HL-60 (cell line): ENCODE results near the gene ABHD4.

Source experiments
- DNase-seq, 2 experiments: peaks; one replicate each; pipeline ENCODE4 v3.0.0-alpha.2; 2010 to 2020; ENCODE audit warnings: low read depth in 1 of 2, low spot score in 1 of 2
- H3K27ac ChIP-seq: fragments of 250-450 bp; sonication (Bioruptor Pico); replicated peaks from 2 replicates; pipeline ENCODE4 v1.5.1; 2020; ENCODE audit warnings: mild to moderate bottlenecking, moderate library complexity
- H3K27me3 ChIP-seq: fragments of 250-450 bp; sonication (Bioruptor Pico); 2 replicates; pipeline ENCODE4 v1.5.1; 2021; ENCODE audit warnings: mild to moderate bottlenecking, moderate library complexity; ENCODE audit not compliant: insufficient read depth, poor library complexity, severe bottlenecking
- H3K4me3 ChIP-seq: replicated peaks from 2 replicates; pipeline ENCODE4 v1.5.1; 2011; ENCODE audit warnings: mild to moderate bottlenecking, control low read depth, low read length; ENCODE audit not compliant: insufficient read depth
- GABPA ChIP-seq: IDR thresholded peaks from 2 replicates; pipeline ENCODE4 v1.6.1; 2012; ENCODE audit warnings: low read depth
- POLR2AphosphoS5 ChIP-seq: IDR thresholded peaks from 2 replicates; pipeline ENCODE4 v1.6.1; 2012; ENCODE audit warnings: low read depth
- SPI1 ChIP-seq: IDR thresholded peaks from 2 replicates; pipeline ENCODE4 v1.6.1; 2012; ENCODE audit warnings: low read depth, mild to moderate bottlenecking, borderline replicate concordance
- TF ChIP-seq, protein P1 (sequence below): IDR thresholded peaks from 2 replicates; pipeline ENCODE4 v1.6.1; 2012; ENCODE audit warnings: low read depth; ENCODE audit not compliant: insufficient replicate concordance
- TF ChIP-seq, protein P2 (sequence below): IDR thresholded peaks from one replicate; pipeline ENCODE4 v1.5.1; 2011; ENCODE audit warnings: low read length, control low read depth, inconsistent platforms; ENCODE audit not compliant: insufficient read depth

The ABHD4 gene

DNA sequence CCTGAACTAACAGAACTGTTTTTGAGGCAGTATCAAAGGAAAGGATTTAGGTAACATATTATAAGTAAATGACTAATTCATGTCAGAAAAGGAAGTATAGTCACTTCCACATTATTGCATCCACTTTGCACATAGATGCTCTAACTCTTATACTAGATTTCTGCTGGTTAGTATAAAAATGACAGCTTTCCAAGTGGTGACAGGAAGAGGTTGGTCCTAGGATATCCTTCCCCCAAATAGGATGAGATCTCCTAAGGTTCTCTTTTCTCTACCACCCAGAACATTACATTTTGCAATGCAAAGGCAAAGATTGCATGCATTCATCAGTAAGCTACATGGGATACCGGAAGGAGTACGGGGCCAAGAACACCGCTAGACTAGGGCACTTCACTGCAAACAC, 24.3 kb upstream of the ABHD4 start:
- no peak overlapping the region for H3K27ac ChIP-seq
- DNase-seq, result no peak
- no peak overlapping the region for H3K4me3 ChIP-seq
- H3K27me3 ChIP-seq, result no peaks in the 10 kb centered on the region
- TF ChIP-seq SPI1 (no peak), GABPA (no peak), POLR2AphosphoS5 (no peak)
- TF ChIP-seq, protein P1, sequence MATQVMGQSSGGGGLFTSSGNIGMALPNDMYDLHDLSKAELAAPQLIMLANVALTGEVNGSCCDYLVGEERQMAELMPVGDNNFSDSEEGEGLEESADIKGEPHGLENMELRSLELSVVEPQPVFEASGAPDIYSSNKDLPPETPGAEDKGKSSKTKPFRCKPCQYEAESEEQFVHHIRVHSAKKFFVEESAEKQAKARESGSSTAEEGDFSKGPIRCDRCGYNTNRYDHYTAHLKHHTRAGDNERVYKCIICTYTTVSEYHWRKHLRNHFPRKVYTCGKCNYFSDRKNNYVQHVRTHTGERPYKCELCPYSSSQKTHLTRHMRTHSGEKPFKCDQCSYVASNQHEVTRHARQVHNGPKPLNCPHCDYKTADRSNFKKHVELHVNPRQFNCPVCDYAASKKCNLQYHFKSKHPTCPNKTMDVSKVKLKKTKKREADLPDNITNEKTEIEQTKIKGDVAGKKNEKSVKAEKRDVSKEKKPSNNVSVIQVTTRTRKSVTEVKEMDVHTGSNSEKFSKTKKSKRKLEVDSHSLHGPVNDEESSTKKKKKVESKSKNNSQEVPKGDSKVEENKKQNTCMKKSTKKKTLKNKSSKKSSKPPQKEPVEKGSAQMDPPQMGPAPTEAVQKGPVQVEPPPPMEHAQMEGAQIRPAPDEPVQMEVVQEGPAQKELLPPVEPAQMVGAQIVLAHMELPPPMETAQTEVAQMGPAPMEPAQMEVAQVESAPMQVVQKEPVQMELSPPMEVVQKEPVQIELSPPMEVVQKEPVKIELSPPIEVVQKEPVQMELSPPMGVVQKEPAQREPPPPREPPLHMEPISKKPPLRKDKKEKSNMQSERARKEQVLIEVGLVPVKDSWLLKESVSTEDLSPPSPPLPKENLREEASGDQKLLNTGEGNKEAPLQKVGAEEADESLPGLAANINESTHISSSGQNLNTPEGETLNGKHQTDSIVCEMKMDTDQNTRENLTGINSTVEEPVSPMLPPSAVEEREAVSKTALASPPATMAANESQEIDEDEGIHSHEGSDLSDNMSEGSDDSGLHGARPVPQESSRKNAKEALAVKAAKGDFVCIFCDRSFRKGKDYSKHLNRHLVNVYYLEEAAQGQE, result no peak
- TF ChIP-seq, protein P2, sequence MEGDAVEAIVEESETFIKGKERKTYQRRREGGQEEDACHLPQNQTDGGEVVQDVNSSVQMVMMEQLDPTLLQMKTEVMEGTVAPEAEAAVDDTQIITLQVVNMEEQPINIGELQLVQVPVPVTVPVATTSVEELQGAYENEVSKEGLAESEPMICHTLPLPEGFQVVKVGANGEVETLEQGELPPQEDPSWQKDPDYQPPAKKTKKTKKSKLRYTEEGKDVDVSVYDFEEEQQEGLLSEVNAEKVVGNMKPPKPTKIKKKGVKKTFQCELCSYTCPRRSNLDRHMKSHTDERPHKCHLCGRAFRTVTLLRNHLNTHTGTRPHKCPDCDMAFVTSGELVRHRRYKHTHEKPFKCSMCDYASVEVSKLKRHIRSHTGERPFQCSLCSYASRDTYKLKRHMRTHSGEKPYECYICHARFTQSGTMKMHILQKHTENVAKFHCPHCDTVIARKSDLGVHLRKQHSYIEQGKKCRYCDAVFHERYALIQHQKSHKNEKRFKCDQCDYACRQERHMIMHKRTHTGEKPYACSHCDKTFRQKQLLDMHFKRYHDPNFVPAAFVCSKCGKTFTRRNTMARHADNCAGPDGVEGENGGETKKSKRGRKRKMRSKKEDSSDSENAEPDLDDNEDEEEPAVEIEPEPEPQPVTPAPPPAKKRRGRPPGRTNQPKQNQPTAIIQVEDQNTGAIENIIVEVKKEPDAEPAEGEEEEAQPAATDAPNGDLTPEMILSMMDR, result no peak

DNA sequence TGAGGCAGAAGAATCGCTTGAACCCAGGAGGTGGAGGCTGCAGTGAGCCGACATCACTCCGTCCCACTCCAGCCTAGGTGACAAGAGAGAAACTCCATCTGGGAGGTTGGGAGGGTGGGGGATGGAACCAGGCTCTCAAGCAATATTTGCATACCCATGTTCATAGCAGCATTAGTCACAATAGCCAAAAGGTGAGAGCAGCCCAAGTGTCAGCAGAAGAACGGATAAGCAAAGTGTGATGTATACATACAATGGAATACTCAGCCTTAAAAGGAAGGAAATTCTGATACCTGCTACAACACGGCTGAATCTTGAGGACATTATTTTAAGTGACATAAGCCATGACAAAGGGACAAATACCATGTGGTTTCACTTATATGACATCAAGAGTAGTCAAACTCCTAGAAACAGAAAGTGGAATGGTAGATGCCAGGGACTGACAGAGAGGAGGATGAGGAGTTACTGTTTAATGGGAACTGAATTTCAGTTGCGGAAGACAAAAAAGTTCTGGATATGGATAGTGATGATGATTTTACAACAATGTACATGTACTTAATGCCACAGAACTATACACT, 20.7 kb upstream of the ABHD4 start:
- Histone ChIP-seq H3K4me3 (no peak overlapping the region), H3K27ac (no peak overlapping the region), H3K27me3 (no peaks in the 10 kb centered on the region)
- TF ChIP-seq GABPA (no peak), POLR2AphosphoS5 (no peak), SPI1 (no peak)
- TF ChIP-seq, protein P2, result no peak
- TF ChIP-seq, protein P1, result no peak
- no peak for DNase-seq

DNA sequence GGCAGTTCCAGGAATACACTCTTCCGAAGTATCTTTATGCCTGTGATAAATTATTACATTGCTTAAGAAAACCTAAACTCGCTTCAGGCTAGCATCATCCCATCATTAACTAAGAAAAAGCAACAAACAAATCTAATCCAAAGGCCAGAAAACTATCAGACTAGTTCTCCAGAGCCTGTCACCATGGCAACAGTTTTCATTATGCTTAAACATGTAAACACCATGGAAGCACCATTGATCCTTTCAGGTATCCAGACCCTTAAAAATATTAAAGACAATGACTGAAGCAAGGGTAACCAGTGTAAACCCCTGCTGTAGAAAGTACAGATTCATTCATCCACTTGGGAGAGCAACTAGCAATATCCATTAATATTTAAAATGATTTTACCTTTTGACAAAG, 18.9 kb upstream of the ABHD4 start:
- Histone ChIP-seq H3K4me3 (no peak overlapping the region), H3K27me3 (no peaks in the 10 kb centered on the region), H3K27ac (no peak overlapping the region)
- TF ChIP-seq GABPA (no peak), SPI1 (no peak), POLR2AphosphoS5 (no peak)
- TF ChIP-seq, protein P2, result no peak
- TF ChIP-seq, protein P1, result no peak
- no peak for DNase-seq
